ENCODE results near the gene CPM.
"Not testable (repeated sequence)": the region's sequence is repeated elsewhere in the genome, so short reads cannot be mapped to it uniquely, and the experiment has no call there.

CPM gene

DNA sequence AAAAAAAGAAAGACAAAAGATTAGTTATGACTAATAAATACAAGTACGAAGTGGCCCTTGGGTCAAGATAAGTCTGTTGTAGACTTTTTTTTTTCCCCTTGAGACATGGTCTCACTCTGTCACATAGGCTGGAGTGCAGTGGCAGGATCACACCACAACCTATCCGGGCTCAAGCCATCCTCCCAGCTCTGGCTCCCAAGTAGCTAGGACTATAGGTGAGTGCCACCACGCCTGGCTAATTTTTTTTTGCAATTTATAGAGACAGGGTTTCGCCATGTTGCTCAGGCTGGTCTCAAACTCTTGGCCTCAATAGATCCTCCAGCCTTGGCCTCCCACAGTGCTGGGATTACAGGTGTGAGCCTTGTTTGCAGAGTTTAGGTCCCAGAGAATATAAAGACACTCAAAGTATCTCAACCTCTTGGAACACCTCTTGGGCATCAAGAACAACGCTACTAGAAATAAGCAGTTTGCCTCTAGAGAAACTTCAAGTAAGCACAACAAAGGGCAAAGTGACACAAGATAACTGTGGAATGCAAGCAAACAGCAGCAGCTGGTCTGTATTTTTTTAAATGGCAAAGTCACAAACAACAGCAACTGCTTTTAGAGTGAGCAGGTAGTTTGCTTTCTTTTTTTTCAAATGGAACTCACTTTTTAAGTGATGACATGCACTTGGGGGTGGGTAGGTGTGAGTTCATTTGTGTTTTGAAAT lies 128.9 kb downstream of the CPM start:
- DNase-seq = no peak

DNA sequence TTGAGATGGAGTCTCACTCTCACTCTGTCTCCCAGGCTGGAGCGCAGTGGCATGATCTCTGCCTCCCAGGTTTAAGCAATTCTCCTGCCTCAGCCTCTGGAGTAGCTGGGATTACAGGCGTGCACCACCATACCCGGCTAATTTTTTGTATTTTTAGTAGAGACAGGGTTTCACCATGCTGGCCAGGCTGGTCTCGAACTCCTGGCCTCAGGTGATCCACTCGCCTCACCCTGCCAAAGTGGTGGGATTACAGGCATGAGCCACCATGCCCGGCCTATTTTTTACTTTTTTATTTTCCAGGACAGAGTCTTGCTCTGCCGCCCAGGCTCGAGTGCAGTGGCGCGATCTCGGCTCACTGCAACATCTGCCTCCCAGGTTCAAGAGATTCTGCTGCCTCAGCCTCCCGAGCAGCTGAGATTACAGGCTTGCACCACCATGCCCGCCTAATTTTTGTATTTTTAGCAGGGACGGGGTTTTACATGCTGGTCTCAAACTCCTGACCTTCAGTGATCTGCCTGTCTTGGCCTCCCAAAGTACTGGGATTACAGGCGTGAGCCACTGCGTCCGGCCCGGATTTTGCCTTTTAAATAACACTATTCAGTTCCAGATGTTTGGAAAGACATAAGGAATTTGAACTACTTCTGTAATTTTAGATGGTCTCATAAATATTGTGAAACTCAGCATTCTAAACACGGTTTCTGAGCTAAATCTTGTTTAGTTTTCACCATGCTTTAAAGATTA lies 129.9 kb downstream of the CPM start:
- DNase-seq = not testable (repeated sequence)

DNA sequence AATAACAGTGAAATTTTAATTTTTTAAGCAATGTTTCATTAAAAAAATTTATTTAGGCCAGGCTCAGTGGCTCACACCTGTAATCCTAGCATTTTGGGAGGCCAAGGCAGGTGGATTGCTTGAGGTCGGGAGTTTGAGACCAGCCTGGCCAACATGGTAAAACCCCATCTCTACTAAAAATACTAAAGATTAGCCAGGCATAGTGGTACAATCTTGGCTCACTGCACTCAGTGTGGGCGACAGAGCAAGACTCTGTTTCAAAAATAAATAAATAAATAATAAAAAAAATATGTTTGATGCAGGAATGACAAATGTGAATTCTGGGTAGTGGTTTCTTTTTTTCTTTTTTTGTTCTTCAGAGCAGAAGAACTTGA lies 130.6 kb downstream of the CPM start:
- not testable (repeated sequence) for DNase-seq

Measured in NCI-H187 treated with DMSO at 0.1 percent for 48 hours (cell line).